Stimulated activated CD8-positive, alpha-beta memory T cell treated with anti-CD3 and anti-CD28 coated beads, Interleukin-7, amount 100 ng/mL, for 48 hours (primary cell): ENCODE data around the gene ARL5A.

Source experiments
- DNase-seq, 2 donors: peaks; one replicate each; pipeline ENCODE4 v3.0.0-alpha.2; 2020; ENCODE audit warnings: low read depth in 1 of 2; ENCODE audit errors: extremely low read depth in 1 of 2

ARL5A gene

DNA sequence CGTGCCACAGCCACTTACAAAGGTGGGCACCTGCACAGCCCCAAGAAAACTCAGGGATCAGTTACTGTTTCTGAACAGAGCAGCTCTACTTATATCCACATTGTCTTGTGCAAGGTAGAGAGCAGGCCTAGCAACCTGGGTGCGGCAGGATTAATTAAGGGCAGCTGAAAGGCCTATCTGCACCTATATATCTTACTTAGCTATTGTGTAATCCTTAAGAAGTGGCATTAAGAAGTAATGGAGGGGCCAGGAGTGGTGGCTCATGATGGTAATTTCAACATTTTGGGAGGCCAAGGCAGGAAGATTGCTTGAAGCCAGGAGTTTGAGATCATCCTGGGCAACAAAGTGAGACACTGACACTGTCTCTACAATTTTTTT lies 12.8 kb upstream of the ARL5A start:
- no peak for DNase-seq

- DNase-seq = no peak
Observed at GRCh38 chr2:151840216-151841046, 12.2 kb upstream of the ARL5A start.

GRCh38 chr2:151837926-151838325 lies 9.7 kb upstream of the ARL5A start:
- no peak for DNase-seq

GRCh38 chr2:151833984-151834383 lies 5.8 kb upstream of the ARL5A start:
- no peak for DNase-seq

DNA sequence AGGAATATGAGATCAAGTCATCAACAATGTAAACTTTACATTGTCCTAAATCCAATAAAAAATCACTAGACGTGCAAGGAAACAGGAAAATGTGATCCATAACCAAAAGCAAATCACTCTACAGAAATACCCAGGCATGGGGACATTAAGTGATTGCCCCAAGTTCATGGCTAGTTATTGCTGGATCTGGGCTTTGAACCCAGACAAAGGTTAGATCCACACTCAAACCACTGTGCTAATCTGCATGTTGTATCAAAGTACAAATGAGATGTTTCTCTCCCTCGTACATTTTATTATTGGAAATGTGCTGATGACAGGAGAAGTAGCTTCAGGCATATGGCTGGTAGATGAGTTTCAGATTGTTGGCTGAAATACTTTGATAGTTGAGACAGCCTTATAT lies 2.7 kb upstream of the ARL5A start:
- no peak for DNase-seq

GRCh38 chr2:151828890-151829324 lies 686 bp upstream of the ARL5A start:
- DNase-seq = no peak

GRCh38 chr2:151827564-151828142 lies 568 bp downstream of the ARL5A start:
- no peak for DNase-seq

DNA sequence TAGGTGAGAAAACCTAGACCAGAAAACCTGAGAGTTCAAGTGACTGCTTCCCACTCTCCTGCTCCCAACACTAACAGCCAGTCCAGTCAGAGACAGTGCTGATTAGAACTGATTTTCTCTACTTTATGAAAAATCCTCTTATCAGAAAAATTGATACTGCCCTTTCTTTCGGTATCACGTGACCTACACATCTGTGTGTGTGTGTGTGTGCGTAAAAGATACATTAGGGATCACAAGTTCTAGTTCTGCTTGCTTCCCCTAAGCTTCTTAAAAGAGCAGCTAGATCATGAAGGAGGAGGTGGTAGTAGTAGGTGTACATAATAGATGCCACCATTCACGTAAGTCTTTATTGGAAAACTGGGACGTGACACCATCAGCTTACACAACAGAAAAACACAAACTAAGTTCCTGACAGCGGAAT lies 1.5 kb downstream of the ARL5A start:
- DNase-seq = no peak

- no peak for DNase-seq
Observed at GRCh38 chr2:151824886-151825285, 3.3 kb downstream of the ARL5A start.

GRCh38 chr2:151823651-151824050 lies 4.6 kb downstream of the ARL5A start:
- DNase-seq = no peak

- no peak for DNase-seq
Observed at GRCh38 chr2:151819920-151820319, 8.3 kb downstream of the ARL5A start.

GRCh38 chr2:151817929-151818328 lies 10.3 kb downstream of the ARL5A start:
- no peak for DNase-seq

GRCh38 chr2:151816843-151817242 lies 11.4 kb downstream of the ARL5A start:
- DNase-seq = no peak

GRCh38 chr2:151815821-151816489 lies 12.3 kb downstream of the ARL5A start:
- DNase-seq = no peak

- no peak for DNase-seq
Observed at GRCh38 chr2:151810489-151810888, 17.7 kb downstream of the ARL5A start.

- no peak for DNase-seq
Observed at GRCh38 chr2:151809073-151809383, 19.2 kb downstream of the ARL5A start.

DNA sequence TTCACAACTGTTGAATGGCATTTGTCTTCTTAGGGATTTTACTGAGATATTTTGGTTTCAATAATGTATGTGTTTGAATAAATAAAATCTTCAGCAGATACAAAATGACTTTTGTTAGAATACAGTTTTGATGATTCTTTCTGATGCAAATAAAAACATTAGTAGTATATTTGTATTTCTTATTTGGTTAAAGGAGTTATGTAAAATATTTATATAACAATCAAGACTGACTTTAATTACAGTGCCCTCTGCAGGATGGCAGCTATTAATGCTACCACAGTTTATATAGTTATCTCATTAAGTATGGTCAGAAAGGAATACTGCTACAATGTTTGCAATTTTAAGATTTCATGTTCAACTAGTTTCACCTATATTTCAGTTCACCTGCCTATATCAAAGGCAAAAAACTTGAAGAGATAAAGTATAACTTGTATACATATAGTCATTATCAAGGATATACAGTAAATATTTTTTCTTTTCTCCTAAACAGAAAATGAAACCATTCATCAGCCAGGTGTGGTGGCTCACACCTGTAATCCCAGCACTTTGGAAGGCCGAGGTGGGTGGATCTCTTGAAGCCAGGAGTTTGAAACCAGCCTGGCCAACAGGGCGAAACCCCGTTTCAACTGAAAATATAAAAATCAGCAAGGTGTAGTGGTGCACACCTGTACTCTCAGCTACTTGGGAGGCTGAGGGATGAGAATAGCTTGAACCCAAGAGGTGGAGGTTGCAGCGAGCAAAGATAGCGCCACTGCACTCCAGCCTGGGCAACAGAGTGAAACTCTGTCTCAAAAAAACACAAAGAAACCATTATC lies 19.8 kb downstream of the ARL5A start:
- DNase-seq = no peak

- no peak for DNase-seq
Observed at GRCh38 chr2:151805961-151806360, 22.3 kb downstream of the ARL5A start.

DNA sequence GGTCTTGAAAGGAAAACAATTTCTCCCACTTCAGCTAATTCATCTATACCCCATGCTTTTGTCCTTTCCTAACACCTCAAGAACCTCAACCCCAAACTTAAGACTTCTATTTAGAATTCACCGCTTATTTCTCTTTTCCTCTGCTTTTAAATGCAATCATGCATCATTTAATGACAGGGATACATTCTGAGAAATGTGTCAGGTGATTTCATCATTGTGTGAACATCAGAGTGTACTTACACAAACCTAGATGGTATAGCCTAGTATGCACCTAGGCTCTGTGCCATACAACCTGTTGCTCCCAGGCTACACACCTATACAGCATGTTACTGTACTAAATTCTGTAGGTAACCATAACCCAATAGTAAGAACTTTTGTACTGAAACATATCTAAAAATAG lies 22.9 kb downstream of the ARL5A start:
- no peak for DNase-seq

DNA sequence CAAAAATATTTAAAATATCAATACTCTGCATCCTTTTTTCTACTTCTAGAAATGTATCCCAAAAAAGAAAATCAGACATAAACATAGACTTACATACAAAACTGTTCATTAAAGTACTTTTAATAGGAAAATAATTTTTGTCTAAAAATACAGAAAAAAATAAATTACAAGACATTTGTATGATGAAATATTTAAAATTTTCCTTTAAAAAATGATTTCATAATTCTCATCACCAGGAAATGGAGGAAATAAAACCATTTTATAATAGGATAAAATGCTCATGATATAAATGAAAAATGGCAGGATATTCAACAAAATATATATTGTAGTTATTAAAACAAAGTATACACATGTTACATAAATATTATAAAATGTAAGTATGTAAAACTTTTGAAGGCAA lies 24.4 kb downstream of the ARL5A start:
- no peak for DNase-seq

DNA sequence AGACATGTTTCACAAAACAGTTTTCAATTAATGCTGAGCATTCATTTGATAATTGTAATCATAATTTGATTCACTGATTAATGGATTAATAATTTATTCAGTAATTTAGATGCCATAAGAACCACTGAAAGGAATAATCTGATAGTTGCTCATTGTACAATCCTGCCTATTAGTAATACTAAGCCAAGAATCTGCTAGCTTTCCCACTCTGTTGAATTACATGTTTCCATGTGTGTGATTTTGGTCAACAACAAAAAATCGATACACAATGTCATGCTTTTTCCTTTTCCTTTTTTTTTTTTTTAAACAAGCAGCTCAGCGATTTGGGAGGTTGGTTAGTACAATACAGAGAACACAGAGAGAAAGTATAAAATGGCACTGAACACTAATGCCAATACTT lies 25.9 kb downstream of the ARL5A start:
- DNase-seq = no peak
